Naive thymus-derived CD8-positive, alpha-beta T cell (primary cell): ENCODE results near the gene FHIP1A. TPM values are rescaled to one million over a fixed set of nuclear protein-coding genes. Genes with fewer than 3 reads are reported as not detected.
"Not testable (repeated sequence)": the region's sequence is repeated elsewhere in the genome, so short reads cannot be mapped to it uniquely, and the experiment has no call there.

Source experiments
- ATAC-seq, 2 donors: fragments of 150-1000 bp; cut with Tn5 transposase in 1 of 2; sonication (Bioruptor Pico), chemical (Tn5 transposase) in 1 of 2; 1 replicate in 1 of 2; 2 replicates in 1 of 2; pipeline ENCODE4 v1.10.0; 2021; ENCODE audit warnings: mild to moderate bottlenecking in 2 of 2, moderate library complexity in 2 of 2
- POLR2A ChIA-PET: fragments of 350-600 bp; sonication (Branson Sonifier 250); formaldehyde crosslinking; loops from one replicate; lab custom pipeline; 2021; ENCODE audit warnings: antibody characterized with exemption; lab: Charles Lee
- DNase-seq, 10 donors: peaks; one replicate each; pipeline versions ENCODE4 v3.0.0 to v3.0.0-alpha.2; 2020 to 2022
- H3K27ac Mint-ChIP-seq, 10 donors: one replicate each; pipeline ENCODE4 v1.8.0; 2020 to 2022; ENCODE audit warnings: mild to moderate bottlenecking in 10 of 10, mixed read lengths in 10 of 10, moderate library complexity in 4 of 10, inconsistent platforms in 1 of 10
- H3K27me3 Mint-ChIP-seq, 5 donors: one replicate each; pipeline ENCODE4 v1.8.0; 2021 to 2022; ENCODE audit warnings: mixed read lengths in 5 of 5
- H3K36me3 Mint-ChIP-seq, 3 donors: one replicate each; pipeline ENCODE4 v1.8.0; 2020 to 2022; ENCODE audit warnings: mixed read lengths in 3 of 3, mild to moderate bottlenecking in 2 of 3, inconsistent platforms in 1 of 3
- H3K4me1 Mint-ChIP-seq, 4 donors: one replicate each; pipeline ENCODE4 v1.8.0; 2021 to 2022; ENCODE audit warnings: mixed read lengths in 4 of 4
- H3K4me3 Mint-ChIP-seq, 10 donors: one replicate each; pipeline ENCODE4 v1.8.0; 2020 to 2022; ENCODE audit warnings: mild to moderate bottlenecking in 10 of 10, mixed read lengths in 10 of 10, moderate library complexity in 6 of 10, inconsistent platforms in 1 of 10
- H3K9me3 Mint-ChIP-seq, 9 donors: one replicate each; pipeline ENCODE4 v1.8.0; 2020 to 2022; ENCODE audit warnings: mixed read lengths in 9 of 9, mild to moderate bottlenecking in 3 of 9, inconsistent platforms in 1 of 9, moderate library complexity in 1 of 9
- polyA plus RNA-seq, 3 donors: library from polyadenylated mRNA; unstranded; fragments of 300-500 nt; fragmentation: Illumina TruSeq; gene quantifications; one replicate each; pipeline ENCODE4 v1.2.3, GENCODE V29; 2021
- total RNA-seq, 8 experiments: library from RNA in 2 of 8; stranded (reverse) in 2 of 8; gene quantifications; one replicate each; pipeline ENCODE4 v1.2.3 and lab custom pipeline; 2021 to 2026

Gene FHIP1A
- total RNA-seq (1 to 10 TPM; 1.6 to 3.3 TPM), polyA plus RNA-seq (1 to 10 TPM in 1 of 3 donors, under 1 TPM in 1, not detected in 1; 0.27 to 1.4 TPM), total RNA-seq (lab: John Stamatoyannopoulos, UW) (0 to 5.0 (median 1.6) reads per million in 6 experiments)

- Mint-ChIP-seq H3K36me3 (no peaks in the 10 kb centered on the region), H3K27ac (peak within 1 kb of the TSS in 9 of 10 donors; percentile 31 to 92 (median 84))
Observed at GRCh38 chr4:151408630-151409469, at the start of gene FHIP1A. Gene FHIP1A (plus strand): TSS chr4:151409176. CDS start chr4:151566260, 157,084 bp downstream.

GRCh38 chr4:151359576-151359975, 49.4 kb upstream of the FHIP1A start:
- Mint-ChIP-seq H3K36me3 (no peaks in the 10 kb centered on the region), H3K4me3 (no peak overlapping the region), H3K9me3 (no peaks in the 10 kb centered on the region), H3K27ac (peak overlapping the region in 1 of 10 donors; percentile 2), H3K4me1 (peaks cover 0 to 4% (median 1%) of the 10 kb centered on the region in 4 donors), H3K27me3 (peaks cover 4 to 27% (median 10%) of the 10 kb centered on the region in 5 donors)
- no peak for DNase-seq
- POLR2A ChIA-PET = no interaction called here
- ATAC-seq = no peak

More at GRCh38 chr4:151408630-151409469, at the start of gene FHIP1A:
- ATAC-seq (peak; percentile 88 to 89), DNase-seq (peak; percentile 62 to 91 (median 84))
- H3K9me3 Mint-ChIP-seq = no peaks in the 10 kb centered on the region
- H3K4me1 Mint-ChIP-seq = peaks cover 11 to 29% (median 25%) of the 10 kb centered on the region in 4 donors
- H3K27me3 Mint-ChIP-seq = peaks cover 0 to 17% (median 1%) of the 10 kb centered on the region in 5 donors
- POLR2A ChIA-PET = no interaction called here
- peak within 1 kb of the TSS; percentile 89 to 97 (median 94) for H3K4me3 Mint-ChIP-seq

- peaks cover 4 to 16% (median 10%) of the 10 kb centered on the region in 5 donors for H3K27me3 Mint-ChIP-seq
- H3K36me3 Mint-ChIP-seq = no peaks in the 10 kb centered on the region
- H3K4me3 Mint-ChIP-seq = no peak overlapping the region
- H3K27ac Mint-ChIP-seq = peak overlapping the region in 1 of 10 donors; percentile 30
- POLR2A ChIA-PET = no interaction called here
- H3K9me3 Mint-ChIP-seq = no peaks in the 10 kb centered on the region
- ATAC-seq (no peak), DNase-seq (no peak)
- peaks cover 0 to 4% (median 1%) of the 10 kb centered on the region in 4 donors for H3K4me1 Mint-ChIP-seq
Observed at GRCh38 chr4:151361126-151361525, 47.9 kb upstream of the FHIP1A start.

- ATAC-seq = no peak
Observed at GRCh38 chr4:151361966-151362365, 47.0 kb upstream of the FHIP1A start.

GRCh38 chr4:151362404-151363164, 46.4 kb upstream of the FHIP1A start:
- DNase-seq (peak; percentile 61 to 86 (median 72)), ATAC-seq (peak; percentile 98 to 99)
- Mint-ChIP-seq H3K4me3 (no peak overlapping the region), H3K36me3 (no peaks in the 10 kb centered on the region), H3K4me1 (peaks cover 0 to 4% (median 1%) of the 10 kb centered on the region in 4 donors), H3K27ac (no peak overlapping the region), H3K9me3 (no peaks in the 10 kb centered on the region), H3K27me3 (peaks cover 4 to 16% (median 8%) of the 10 kb centered on the region in 5 donors)
- POLR2A ChIA-PET = no interaction called here

More at GRCh38 chr4:151361966-151362365, 47.0 kb upstream of the FHIP1A start:
- POLR2A ChIA-PET = no interaction called here
- no peak for DNase-seq
- H3K36me3 Mint-ChIP-seq = no peaks in the 10 kb centered on the region
- H3K9me3 Mint-ChIP-seq = no peaks in the 10 kb centered on the region
- no peak overlapping the region for H3K4me3 Mint-ChIP-seq
- H3K4me1 Mint-ChIP-seq = peaks cover 0 to 4% (median 1%) of the 10 kb centered on the region in 4 donors
- peaks cover 4 to 16% (median 8%) of the 10 kb centered on the region in 5 donors for H3K27me3 Mint-ChIP-seq
- no peak overlapping the region for H3K27ac Mint-ChIP-seq

GRCh38 chr4:151376540-151376939, 32.4 kb upstream of the FHIP1A start:
- ATAC-seq = no peak
- POLR2A ChIA-PET = no interaction called here
- Mint-ChIP-seq H3K27ac (peak overlapping the region in 1 of 10 donors; percentile 10), H3K27me3 (peaks cover 0 to 29% (median 10%) of the 10 kb centered on the region in 5 donors), H3K4me1 (no peaks in the 10 kb centered on the region), H3K9me3 (peaks cover 0 to 12% (median 2%) of the 10 kb centered on the region in 9 donors), H3K36me3 (no peaks in the 10 kb centered on the region), H3K4me3 (no peak overlapping the region)
- DNase-seq = no peak

- peaks cover 0 to 3% (median 0%) of the 10 kb centered on the region in 3 donors for H3K36me3 Mint-ChIP-seq
- POLR2A ChIA-PET = no interaction called here
- H3K27me3 Mint-ChIP-seq = peaks cover 4 to 14% (median 7%) of the 10 kb centered on the region in 5 donors
- no peak overlapping the region for H3K4me3 Mint-ChIP-seq
- no peaks in the 10 kb centered on the region for H3K4me1 Mint-ChIP-seq
- no peak overlapping the region for H3K27ac Mint-ChIP-seq
- H3K9me3 Mint-ChIP-seq = peaks cover 0 to 6% (median 0%) of the 10 kb centered on the region in 9 donors
- ATAC-seq = no peak
- no peak for DNase-seq
Observed at GRCh38 chr4:151389311-151389710, 19.7 kb upstream of the FHIP1A start.

- H3K27ac Mint-ChIP-seq, H3K4me3 Mint-ChIP-seq, DNase-seq, H3K9me3 Mint-ChIP-seq, POLR2A ChIA-PET, ATAC-seq, H3K36me3 Mint-ChIP-seq, H3K4me1 Mint-ChIP-seq: not testable (repeated sequence)
- peaks cover 4 to 14% (median 7%) of the 10 kb centered on the region in 5 donors for H3K27me3 Mint-ChIP-seq
Observed at GRCh38 chr4:151389799-151390198, 19.2 kb upstream of the FHIP1A start.

GRCh38 chr4:151395873-151396272, 13.1 kb upstream of the FHIP1A start:
- Mint-ChIP-seq H3K36me3 (peaks cover 0 to 6% (median 6%) of the 10 kb centered on the region in 3 donors), H3K27me3 (peaks cover 0 to 5% (median 2%) of the 10 kb centered on the region in 5 donors), H3K4me3 (no peak overlapping the region), H3K9me3 (peaks cover 0 to 5% (median 0%) of the 10 kb centered on the region in 9 donors), H3K4me1 (no peaks in the 10 kb centered on the region), H3K27ac (no peak overlapping the region)
- ATAC-seq (no peak), DNase-seq (no peak)
- POLR2A ChIA-PET = interaction anchor here (0.7 to 0.8 kb wide), 2 partner anchors 11 to 1088 kb away, joined by 3 to 4 read pairs; no protein-coding TSS in a partner anchor

GRCh38 chr4:151400343-151400742, 8.6 kb upstream of the FHIP1A start:
- Mint-ChIP-seq H3K36me3 (peaks cover 0 to 6% (median 0%) of the 10 kb centered on the region in 3 donors), H3K4me1 (no peaks in the 10 kb centered on the region), H3K27me3 (peaks cover 0 to 2% (median 0%) of the 10 kb centered on the region in 5 donors), H3K27ac (no peak overlapping the region), H3K9me3 (peaks cover 0 to 5% (median 0%) of the 10 kb centered on the region in 9 donors), H3K4me3 (no peak overlapping the region)
- POLR2A ChIA-PET = no interaction called here
- DNase-seq (no peak), ATAC-seq (no peak)

GRCh38 chr4:151401739-151402138, 7.2 kb upstream of the FHIP1A start:
- H3K9me3 Mint-ChIP-seq = peaks cover 0 to 5% (median 0%) of the 10 kb centered on the region in 9 donors
- POLR2A ChIA-PET = no interaction called here
- ATAC-seq (no peak), DNase-seq (no peak)
- H3K27ac Mint-ChIP-seq = no peak overlapping the region
- H3K36me3 Mint-ChIP-seq = peaks cover 0 to 6% (median 0%) of the 10 kb centered on the region in 3 donors
- H3K27me3 Mint-ChIP-seq = peaks cover 0 to 5% (median 0%) of the 10 kb centered on the region in 5 donors
- H3K4me3 Mint-ChIP-seq = no peak overlapping the region
- H3K4me1 Mint-ChIP-seq = peaks cover 0 to 3% (median 0%) of the 10 kb centered on the region in 4 donors

- DNase-seq (no peak), ATAC-seq (no peak)
- Mint-ChIP-seq H3K9me3 (peaks cover 0 to 5% (median 0%) of the 10 kb centered on the region in 9 donors), H3K4me1 (peaks cover 0 to 6% (median 1%) of the 10 kb centered on the region in 4 donors), H3K27me3 (peaks cover 0 to 5% (median 0%) of the 10 kb centered on the region in 5 donors), H3K27ac (no peak overlapping the region), H3K36me3 (peaks cover 0 to 6% (median 0%) of the 10 kb centered on the region in 3 donors), H3K4me3 (no peak overlapping the region)
- POLR2A ChIA-PET = no interaction called here
Observed at GRCh38 chr4:151402145-151402865, 6.7 kb upstream of the FHIP1A start.
